ENCODE results near the gene BTBD8. TPM values are rescaled to one million over a fixed set of nuclear protein-coding genes. Genes with fewer than 3 reads are reported as not detected.

The BTBD8 gene
- total RNA-seq, 4 donors from 2014 or later, result 1.4 to 6.7 (median 6.4) TPM

- Histone ChIP-seq H3K4me1 (no peaks in the 10 kb centered on the region), H3K36me3 (no peaks in the 10 kb centered on the region), H3K9me3 (no peaks in the 10 kb centered on the region), H3K27me3 (no peaks in the 10 kb centered on the region), H3K4me3 (no peak overlapping the region), H3K27ac (no peak overlapping the region)
- WGBS, 2 donors (ENCODE audit: low coverage in 1 of 2), result 40 to 83% methylated on average over 1 to 2 of the region's 2 CpGs
- DNase-seq, result no peak
- in situ Hi-C loops (cut with MboI; ENCODE audit: low pct_ligation_motif_present in 1 of 4, low pct_unique_long_range_greater_than_20kb in 1 of 4, low sequenced_read_pairs in 3 of 4) (no loop called here), intact Hi-C loops (cut with DNase I; ENCODE audit: low total_unique reads) (no loop called here)
- TF ChIP-seq, protein P1, sequence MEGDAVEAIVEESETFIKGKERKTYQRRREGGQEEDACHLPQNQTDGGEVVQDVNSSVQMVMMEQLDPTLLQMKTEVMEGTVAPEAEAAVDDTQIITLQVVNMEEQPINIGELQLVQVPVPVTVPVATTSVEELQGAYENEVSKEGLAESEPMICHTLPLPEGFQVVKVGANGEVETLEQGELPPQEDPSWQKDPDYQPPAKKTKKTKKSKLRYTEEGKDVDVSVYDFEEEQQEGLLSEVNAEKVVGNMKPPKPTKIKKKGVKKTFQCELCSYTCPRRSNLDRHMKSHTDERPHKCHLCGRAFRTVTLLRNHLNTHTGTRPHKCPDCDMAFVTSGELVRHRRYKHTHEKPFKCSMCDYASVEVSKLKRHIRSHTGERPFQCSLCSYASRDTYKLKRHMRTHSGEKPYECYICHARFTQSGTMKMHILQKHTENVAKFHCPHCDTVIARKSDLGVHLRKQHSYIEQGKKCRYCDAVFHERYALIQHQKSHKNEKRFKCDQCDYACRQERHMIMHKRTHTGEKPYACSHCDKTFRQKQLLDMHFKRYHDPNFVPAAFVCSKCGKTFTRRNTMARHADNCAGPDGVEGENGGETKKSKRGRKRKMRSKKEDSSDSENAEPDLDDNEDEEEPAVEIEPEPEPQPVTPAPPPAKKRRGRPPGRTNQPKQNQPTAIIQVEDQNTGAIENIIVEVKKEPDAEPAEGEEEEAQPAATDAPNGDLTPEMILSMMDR (IDR thresholded peaks at IDR 0.05), result no peak
- TF ChIP-seq POLR2A (IDR thresholded peaks at IDR 0.05) (no peak), POLR2AphosphoS5 (IDR thresholded peaks at IDR 0.05) (no peak), EP300 (IDR thresholded peaks at IDR 0.05; ENCODE audit: low read depth) (no peak)
Observed at GRCh38 chr1:92191726-92192125, 111.6 kb downstream of the BTBD8 start.

DNA sequence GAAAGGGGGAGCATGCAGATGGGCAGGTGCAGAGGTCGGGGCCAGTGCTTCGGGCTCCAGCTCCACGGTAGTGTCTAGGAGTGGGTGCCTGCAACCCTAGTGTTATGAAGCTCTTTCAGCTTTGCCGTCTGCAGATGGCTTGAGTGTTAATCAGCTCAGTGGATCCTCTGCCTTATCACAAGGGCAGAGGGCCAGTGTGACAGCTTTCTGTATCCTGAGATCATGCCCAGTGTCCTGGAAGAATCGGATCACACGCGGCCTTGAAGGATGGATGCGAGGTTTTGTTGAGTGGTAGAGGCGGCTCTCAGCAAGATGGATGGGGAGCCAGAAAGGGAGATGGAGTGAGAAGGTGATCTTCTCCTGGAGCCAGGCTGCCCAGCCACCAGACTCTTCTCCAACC lies 112.1 kb downstream of the BTBD8 start:
- intact Hi-C loops (cut with DNase I; ENCODE audit: low total_unique reads) (no loop called here), in situ Hi-C loops (cut with MboI; ENCODE audit: low pct_ligation_motif_present in 1 of 4, low pct_unique_long_range_greater_than_20kb in 1 of 4, low sequenced_read_pairs in 3 of 4) (no loop called here)
- H3K4me3 ChIP-seq, result no peak overlapping the region
- no peak for DNase-seq
- no peaks in the 10 kb centered on the region for H3K36me3 ChIP-seq
- no peaks in the 10 kb centered on the region for H3K9me3 ChIP-seq
- TF ChIP-seq EP300 (IDR thresholded peaks at IDR 0.05; ENCODE audit: low read depth) (no peak), POLR2AphosphoS5 (IDR thresholded peaks at IDR 0.05) (no peak), POLR2A (IDR thresholded peaks at IDR 0.05) (no peak)
- TF ChIP-seq, protein P1 (IDR thresholded peaks at IDR 0.05), result no peak
- H3K4me1 ChIP-seq, result no peaks in the 10 kb centered on the region
- WGBS, 2 donors (ENCODE audit: low coverage in 1 of 2), result 89% methylated on average over 9 of the region's 9 CpGs; no CpG with 5 or more reads in 1 of the 2 donors
- H3K27me3 ChIP-seq, result no peaks in the 10 kb centered on the region
- no peak overlapping the region for H3K27ac ChIP-seq

DNA sequence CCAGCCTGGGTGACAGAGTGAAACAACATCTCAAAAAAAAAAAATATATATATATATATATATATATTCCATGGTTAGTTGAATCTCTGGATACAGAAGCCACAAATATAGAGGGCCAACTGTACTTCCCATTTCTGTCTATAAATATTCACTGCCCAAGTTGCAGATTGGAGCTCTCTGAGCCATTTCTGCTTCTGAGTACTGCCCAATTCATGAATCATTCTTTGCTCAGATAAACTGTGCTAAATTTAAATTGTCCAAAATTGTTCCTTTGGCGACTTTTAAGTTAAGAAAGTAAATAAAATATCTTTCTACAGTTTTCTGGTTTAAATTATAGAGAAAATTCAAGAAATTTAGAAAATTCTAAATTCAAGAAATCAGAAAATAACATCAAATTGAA lies 114.4 kb downstream of the BTBD8 start:
- WGBS, 2 donors (ENCODE audit: low coverage in 1 of 2), result 59% methylated on average over 1 of the region's 1 CpG; no CpG with 5 or more reads in 1 of the 2 donors

GRCh38 chr1:92201973-92202372 lies 121.8 kb downstream of the BTBD8 start:
- Histone ChIP-seq H3K9me3 (peaks cover 0 to 6% of the 10 kb centered on the region in 2 donors), H3K4me1 (no peaks in the 10 kb centered on the region), H3K4me3 (no peak overlapping the region), H3K27ac (no peak overlapping the region), H3K36me3 (no peaks in the 10 kb centered on the region), H3K27me3 (no peaks in the 10 kb centered on the region)
- DNase-seq, result no peak
- in situ Hi-C loops (cut with MboI; ENCODE audit: low pct_ligation_motif_present in 1 of 4, low pct_unique_long_range_greater_than_20kb in 1 of 4, low sequenced_read_pairs in 3 of 4), result no loop called here
- TF ChIP-seq POLR2A (IDR thresholded peaks at IDR 0.05) (no peak), POLR2AphosphoS5 (IDR thresholded peaks at IDR 0.05) (no peak), EP300 (IDR thresholded peaks at IDR 0.05; ENCODE audit: low read depth) (no peak)
- TF ChIP-seq, protein P1 (IDR thresholded peaks at IDR 0.05), result no peak
- WGBS, 2 donors (ENCODE audit: low coverage in 1 of 2), result 71 to 80% methylated on average over 2 to 5 of the region's 5 CpGs
- intact Hi-C loops (cut with DNase I; ENCODE audit: low total_unique reads), result no loop called here

More for the DNA sequence above, 114.4 kb downstream of the BTBD8 start:
- in situ Hi-C loops (cut with MboI; ENCODE audit: low pct_ligation_motif_present in 1 of 4, low pct_unique_long_range_greater_than_20kb in 1 of 4, low sequenced_read_pairs in 3 of 4) (no loop called here), intact Hi-C loops (cut with DNase I; ENCODE audit: low total_unique reads) (no loop called here)
- TF ChIP-seq EP300 (IDR thresholded peaks at IDR 0.05; ENCODE audit: low read depth) (no peak), POLR2AphosphoS5 (IDR thresholded peaks at IDR 0.05) (no peak), POLR2A (IDR thresholded peaks at IDR 0.05) (no peak)
- H3K9me3 ChIP-seq, result no peaks in the 10 kb centered on the region
- no peak for DNase-seq
- H3K27me3 ChIP-seq, result no peaks in the 10 kb centered on the region
- H3K4me3 ChIP-seq, result no peak overlapping the region
- no peak overlapping the region for H3K27ac ChIP-seq
- H3K4me1 ChIP-seq, result no peaks in the 10 kb centered on the region
- H3K36me3 ChIP-seq, result no peaks in the 10 kb centered on the region

DNA sequence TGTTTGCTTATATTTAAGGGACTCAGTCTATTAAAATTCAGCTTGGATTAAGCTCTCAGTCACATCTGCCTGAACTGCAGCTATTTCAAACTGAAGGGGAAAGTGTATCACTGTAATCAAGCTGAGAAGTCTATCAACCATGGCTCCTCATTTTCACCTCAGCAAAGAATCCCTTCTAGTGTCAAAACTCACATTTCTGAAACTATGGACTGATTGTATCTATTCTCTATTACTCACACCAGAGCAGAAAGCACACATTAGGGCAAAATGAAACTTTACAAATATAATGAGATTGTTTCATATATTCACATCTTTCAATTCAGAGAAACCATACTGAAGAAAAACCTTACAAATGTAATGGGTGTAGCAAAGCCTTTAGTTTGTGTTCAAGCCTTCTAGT lies 123.0 kb downstream of the BTBD8 start:
- no peaks in the 10 kb centered on the region for H3K4me1 ChIP-seq
- no peak for DNase-seq
- in situ Hi-C loops (cut with MboI; ENCODE audit: low pct_ligation_motif_present in 1 of 4, low pct_unique_long_range_greater_than_20kb in 1 of 4, low sequenced_read_pairs in 3 of 4) (no loop called here), intact Hi-C loops (cut with DNase I; ENCODE audit: low total_unique reads) (no loop called here)
- no peak overlapping the region for H3K27ac ChIP-seq
- peaks cover 0 to 6% of the 10 kb centered on the region in 2 donors for H3K9me3 ChIP-seq
- H3K4me3 ChIP-seq, result no peak overlapping the region
- no peaks in the 10 kb centered on the region for H3K27me3 ChIP-seq
- no peaks in the 10 kb centered on the region for H3K36me3 ChIP-seq
- no peak for TF ChIP-seq POLR2AphosphoS5 (IDR thresholded peaks at IDR 0.05)
- TF ChIP-seq EP300 (IDR thresholded peaks at IDR 0.05; ENCODE audit: low read depth), result no peak
- TF ChIP-seq, protein P1 (IDR thresholded peaks at IDR 0.05), result no peak
- no peak for TF ChIP-seq POLR2A (IDR thresholded peaks at IDR 0.05)

All from transverse colon (tissue), 4 donors.